K562 (cell line): ENCODE measurements around the gene FKBP2. TPM values are rescaled to one million over a fixed set of nuclear protein-coding genes. Genes with fewer than 3 reads are reported as not detected.

Experiments
- RBM17 ChIP-seq: fragments of 200-400 bp; formaldehyde crosslinking; IDR thresholded peaks from 2 replicates; pipeline ENCODE4 v1.6.1; 2017; ENCODE audit warnings: low read depth, mild to moderate bottlenecking, low read length, borderline replicate concordance
- SP1 ChIP-seq: sonication (generic); formaldehyde crosslinking; IDR thresholded peaks from 2 replicates; pipeline ENCODE4 v1.8.1; 2022; ENCODE audit warnings: mild to moderate bottlenecking, missing genetic modification reagents
- ZNF444 ChIP-seq: fragments of 250-450 bp; sonication (Bioruptor Pico); IDR thresholded peaks from 2 replicates; pipeline ENCODE4 v1.4.0; 2020; ENCODE audit warnings: mild to moderate bottlenecking, moderate library complexity
- polyA plus RNA-seq, 8 experiments: library from polyadenylated mRNA; depleted of rRNA in 4 of 8; stranded (reverse) in 5 of 8; unstranded in 3 of 8; fragments of >200 nt; fragmentation: Nextera tagmentation in 2 of 8; fragmentation: Illumina TruSeq in 1 of 8; extraction: Ambion mirVana in 2 of 8; extraction: Trizol in 1 of 8; gene quantifications; 2 replicates each; pipeline versions ENCODE4 v1.2.1 to v1.2.3, GENCODE V29; 2011 to 2014; ENCODE audit warnings: inconsistent platforms in 1 of 8, missing spikeins in 1 of 8
- total RNA-seq, 7 experiments: library from RNA; depleted of rRNA in 6 of 7; stranded (reverse); fragments of >200 nt in 6 of 7; fragmentation: Illumina TruSeq in 2 of 7; extraction: Trizol in 2 of 7; gene quantifications; 2 replicates each; pipeline versions ENCODE4 v1.2.1 to v1.2.3, GENCODE V29; 2011 to 2021; ENCODE audit warnings: low replicate concordance in 1 of 7
- TF ChIP-seq, protein P1 (sequence below): fragments of 250-450 bp; sonication (Bioruptor Pico); IDR thresholded peaks from 2 replicates; pipeline ENCODE4 v1.4.0; 2020

The FKBP2 gene
- total and polyA plus RNA-seq, 9 of the 15 experiments (the other 6 are each of a cell fraction or from before 2014, with no cell fraction given), result 3.5 to 151 (median 58.1) TPM

DNA sequence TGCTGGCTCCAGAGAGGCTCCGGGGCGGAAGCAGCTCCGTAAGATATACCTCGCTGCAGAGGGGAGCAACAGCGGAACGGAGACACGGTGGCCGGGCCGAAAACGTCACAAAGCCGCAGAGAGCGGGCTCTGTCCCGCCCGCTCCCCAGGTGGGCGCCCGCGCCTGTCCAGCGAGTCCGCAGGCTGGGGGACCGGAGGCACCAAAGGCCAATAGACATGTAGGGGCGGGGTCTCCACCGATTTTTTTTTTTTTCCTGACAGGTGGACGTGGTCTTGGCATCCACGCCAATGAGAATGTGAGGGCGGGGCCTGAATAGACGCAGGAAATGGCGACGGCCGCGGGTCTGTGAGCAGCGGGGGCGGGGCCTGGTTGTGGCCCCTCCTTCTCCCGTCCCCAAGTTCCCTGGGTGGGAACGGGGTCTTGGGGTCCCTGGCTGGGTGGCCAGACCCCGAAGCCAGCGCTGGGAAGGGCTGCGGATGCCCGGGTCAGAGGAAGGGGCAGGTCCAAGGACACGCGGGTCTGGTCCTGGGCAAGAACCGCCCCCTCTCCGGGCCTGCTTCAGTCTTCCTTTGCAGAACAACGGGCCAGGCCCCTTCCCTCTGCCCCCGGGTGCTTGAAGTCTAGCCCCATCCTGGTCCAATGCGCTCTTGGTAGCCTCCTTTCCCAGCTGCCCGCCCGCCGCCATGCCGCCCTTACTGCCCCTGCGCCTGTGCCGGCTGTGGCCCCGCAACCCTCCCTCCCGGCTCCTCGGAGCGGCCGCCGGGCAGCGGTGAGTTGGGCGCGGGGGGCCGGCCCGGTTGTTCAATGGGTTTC lies 10.5 kb upstream of the FKBP2 start, which contains the start of gene DNAJC4 (continued):
- TF ChIP-seq, protein P1, sequence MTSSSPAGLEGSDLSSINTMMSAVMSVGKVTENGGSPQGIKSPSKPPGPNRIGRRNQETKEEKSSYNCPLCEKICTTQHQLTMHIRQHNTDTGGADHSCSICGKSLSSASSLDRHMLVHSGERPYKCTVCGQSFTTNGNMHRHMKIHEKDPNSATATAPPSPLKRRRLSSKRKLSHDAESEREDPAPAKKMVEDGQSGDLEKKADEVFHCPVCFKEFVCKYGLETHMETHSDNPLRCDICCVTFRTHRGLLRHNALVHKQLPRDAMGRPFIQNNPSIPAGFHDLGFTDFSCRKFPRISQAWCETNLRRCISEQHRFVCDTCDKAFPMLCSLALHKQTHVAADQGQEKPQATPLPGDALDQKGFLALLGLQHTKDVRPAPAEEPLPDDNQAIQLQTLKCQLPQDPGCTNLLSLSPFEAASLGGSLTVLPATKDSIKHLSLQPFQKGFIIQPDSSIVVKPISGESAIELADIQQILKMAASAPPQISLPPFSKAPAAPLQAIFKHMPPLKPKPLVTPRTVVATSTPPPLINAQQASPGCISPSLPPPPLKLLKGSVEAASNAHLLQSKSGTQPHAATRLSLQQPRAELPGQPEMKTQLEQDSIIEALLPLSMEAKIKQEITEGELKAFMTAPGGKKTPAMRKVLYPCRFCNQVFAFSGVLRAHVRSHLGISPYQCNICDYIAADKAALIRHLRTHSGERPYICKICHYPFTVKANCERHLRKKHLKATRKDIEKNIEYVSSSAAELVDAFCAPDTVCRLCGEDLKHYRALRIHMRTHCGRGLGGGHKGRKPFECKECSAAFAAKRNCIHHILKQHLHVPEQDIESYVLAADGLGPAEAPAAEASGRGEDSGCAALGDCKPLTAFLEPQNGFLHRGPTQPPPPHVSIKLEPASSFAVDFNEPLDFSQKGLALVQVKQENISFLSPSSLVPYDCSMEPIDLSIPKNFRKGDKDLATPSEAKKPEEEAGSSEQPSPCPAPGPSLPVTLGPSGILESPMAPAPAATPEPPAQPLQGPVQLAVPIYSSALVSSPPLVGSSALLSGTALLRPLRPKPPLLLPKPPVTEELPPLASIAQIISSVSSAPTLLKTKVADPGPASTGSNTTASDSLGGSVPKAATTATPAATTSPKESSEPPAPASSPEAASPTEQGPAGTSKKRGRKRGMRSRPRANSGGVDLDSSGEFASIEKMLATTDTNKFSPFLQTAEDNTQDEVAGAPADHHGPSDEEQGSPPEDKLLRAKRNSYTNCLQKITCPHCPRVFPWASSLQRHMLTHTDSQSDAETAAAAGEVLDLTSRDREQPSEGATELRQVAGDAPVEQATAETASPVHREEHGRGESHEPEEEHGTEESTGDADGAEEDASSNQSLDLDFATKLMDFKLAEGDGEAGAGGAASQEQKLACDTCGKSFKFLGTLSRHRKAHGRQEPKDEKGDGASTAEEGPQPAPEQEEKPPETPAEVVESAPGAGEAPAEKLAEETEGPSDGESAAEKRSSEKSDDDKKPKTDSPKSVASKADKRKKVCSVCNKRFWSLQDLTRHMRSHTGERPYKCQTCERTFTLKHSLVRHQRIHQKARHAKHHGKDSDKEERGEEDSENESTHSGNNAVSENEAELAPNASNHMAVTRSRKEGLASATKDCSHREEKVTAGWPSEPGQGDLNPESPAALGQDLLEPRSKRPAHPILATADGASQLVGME (CRISPR knock-in tag), result 0 out of 2 replicates have a peak, but pooled peaks have one; percentile 56
- TF ChIP-seq SP1 (CRISPR knock-in tag), result peak; percentile 86
- no peak for TF ChIP-seq ZNF444
- no peak for TF ChIP-seq RBM17
